Peyer's patch (tissue), 4 donors: ENCODE data around the gene SMAD3. TPM values are rescaled to one million over a fixed set of nuclear protein-coding genes. Genes with fewer than 3 reads are reported as not detected.

Experiments used
- DNase-seq, 3 donors: peaks; one replicate each; pipeline ENCODE4 v3.0.0-alpha.2; 2017 to 2019
- H3K27ac ChIP-seq, 4 donors: fragments of 200-600 bp; sonication (generic); one replicate each; pipeline ENCODE4 v1.5.1; 2016 to 2019
- H3K27me3 ChIP-seq, 2 donors: fragments of 200-600 bp; sonication (generic); one replicate each; pipeline ENCODE4 v1.5.1; 2019
- H3K36me3 ChIP-seq, 3 donors: fragments of 200-600 bp; sonication (generic); one replicate each; pipeline ENCODE4 v1.5.1; 2016 to 2019
- H3K4me1 ChIP-seq, 4 donors: fragments of 200-600 bp; sonication (generic); one replicate each; pipeline ENCODE4 v1.5.1; 2016 to 2019
- H3K4me3 ChIP-seq, 4 donors: fragments of 200-600 bp; sonication (generic); 1 replicate in 3 of 4; 2 replicates in 1 of 4; pipeline ENCODE4 v1.5.1; 2016 to 2019; ENCODE audit warnings: mild to moderate bottlenecking in 1 of 4
- H3K9me3 ChIP-seq, 4 donors: fragments of 200-600 bp; sonication (generic); one replicate each; pipeline ENCODE4 v1.5.1; 2016 to 2019; ENCODE audit warnings: mild to moderate bottlenecking in 1 of 4
- POLR2A ChIP-seq, 2 donors: fragments of 450-650 bp; IDR thresholded peaks; one replicate each; pipeline ENCODE4 v1.5.1; 2017; ENCODE audit warnings: antibody characterized with exemption in 2 of 2, mild to moderate bottlenecking in 2 of 2, moderate library complexity in 2 of 2
- total RNA-seq, 4 donors: library from RNA; depleted of rRNA; stranded (reverse); fragments of >200 nt; gene quantifications; one replicate each; pipeline ENCODE4 v1.1.0, GENCODE V29; 2016
- TF ChIP-seq, protein P1 (sequence below), 6 experiments: fragments of 450-650 bp in 4 of 6; fragments of 200-600 bp in 2 of 6; sonication (generic) in 1 of 6; IDR thresholded peaks; one replicate each; pipeline ENCODE4 v1.5.1; 2017 to 2019; ENCODE audit warnings: antibody characterized with exemption in 6 of 6, mild to moderate bottlenecking in 3 of 6, moderate library complexity in 1 of 6

The SMAD3 gene
- total RNA-seq, 4 donors from 2014 or later: 43.7 to 80.0 (median 60.2) TPM

DNA sequence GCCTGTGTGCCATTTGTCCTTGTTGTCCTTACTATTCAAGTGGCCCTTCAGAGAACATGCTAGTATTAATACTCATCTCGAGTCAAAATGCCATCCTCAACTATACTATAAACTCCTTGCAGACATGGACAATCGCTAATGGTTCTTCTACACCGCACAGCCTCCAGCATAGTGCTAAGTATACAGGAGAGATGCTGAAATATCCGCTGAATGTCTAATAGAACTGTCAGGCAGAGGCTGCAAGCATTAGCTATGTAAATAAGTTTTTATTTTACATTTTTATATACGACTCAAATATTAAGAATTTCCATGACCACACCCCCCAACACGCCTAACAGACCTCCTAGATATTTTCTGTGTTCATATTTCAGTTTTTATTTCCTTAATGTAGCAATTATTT, 149.7 kb downstream of the SMAD3 start:
- Histone ChIP-seq H3K4me1 (no peaks in the 10 kb centered on the region), H3K27me3 (no peaks in the 10 kb centered on the region), H3K9me3 (no peaks in the 10 kb centered on the region), H3K4me3 (no peak overlapping the region), H3K27ac (no peak overlapping the region), H3K36me3 (no peaks in the 10 kb centered on the region)
- no peak for DNase-seq
- no peak for TF ChIP-seq POLR2A (IDR thresholded peaks at IDR 0.05)
- TF ChIP-seq, protein P1, sequence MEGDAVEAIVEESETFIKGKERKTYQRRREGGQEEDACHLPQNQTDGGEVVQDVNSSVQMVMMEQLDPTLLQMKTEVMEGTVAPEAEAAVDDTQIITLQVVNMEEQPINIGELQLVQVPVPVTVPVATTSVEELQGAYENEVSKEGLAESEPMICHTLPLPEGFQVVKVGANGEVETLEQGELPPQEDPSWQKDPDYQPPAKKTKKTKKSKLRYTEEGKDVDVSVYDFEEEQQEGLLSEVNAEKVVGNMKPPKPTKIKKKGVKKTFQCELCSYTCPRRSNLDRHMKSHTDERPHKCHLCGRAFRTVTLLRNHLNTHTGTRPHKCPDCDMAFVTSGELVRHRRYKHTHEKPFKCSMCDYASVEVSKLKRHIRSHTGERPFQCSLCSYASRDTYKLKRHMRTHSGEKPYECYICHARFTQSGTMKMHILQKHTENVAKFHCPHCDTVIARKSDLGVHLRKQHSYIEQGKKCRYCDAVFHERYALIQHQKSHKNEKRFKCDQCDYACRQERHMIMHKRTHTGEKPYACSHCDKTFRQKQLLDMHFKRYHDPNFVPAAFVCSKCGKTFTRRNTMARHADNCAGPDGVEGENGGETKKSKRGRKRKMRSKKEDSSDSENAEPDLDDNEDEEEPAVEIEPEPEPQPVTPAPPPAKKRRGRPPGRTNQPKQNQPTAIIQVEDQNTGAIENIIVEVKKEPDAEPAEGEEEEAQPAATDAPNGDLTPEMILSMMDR (IDR thresholded peaks at IDR 0.05): no peak

DNA sequence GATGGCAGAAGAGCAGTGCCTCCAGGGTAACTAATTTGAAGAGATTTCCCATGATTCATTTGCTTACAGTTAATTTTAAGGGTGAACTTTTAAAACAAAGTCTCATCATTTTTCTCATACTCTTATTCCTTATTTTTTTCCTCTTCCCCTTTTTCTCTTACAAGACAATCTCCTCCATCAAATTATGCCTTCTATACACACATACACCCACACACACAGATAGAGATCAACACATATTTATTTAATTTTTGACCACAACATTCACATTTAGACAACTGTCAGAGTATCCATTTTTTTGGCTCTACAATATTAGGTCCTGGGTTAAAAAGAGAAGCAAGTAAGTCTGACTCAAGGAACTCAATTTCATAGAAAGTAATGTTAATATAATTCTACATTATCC, 151.5 kb downstream of the SMAD3 start:
- no peaks in the 10 kb centered on the region for H3K9me3 ChIP-seq
- no peak for DNase-seq
- no peak overlapping the region for H3K4me3 ChIP-seq
- no peaks in the 10 kb centered on the region for H3K27me3 ChIP-seq
- no peak overlapping the region for H3K27ac ChIP-seq
- TF ChIP-seq, protein P1 (IDR thresholded peaks at IDR 0.05): no peak
- no peak for TF ChIP-seq POLR2A (IDR thresholded peaks at IDR 0.05)
- H3K4me1 ChIP-seq: no peaks in the 10 kb centered on the region
- no peaks in the 10 kb centered on the region for H3K36me3 ChIP-seq

DNA sequence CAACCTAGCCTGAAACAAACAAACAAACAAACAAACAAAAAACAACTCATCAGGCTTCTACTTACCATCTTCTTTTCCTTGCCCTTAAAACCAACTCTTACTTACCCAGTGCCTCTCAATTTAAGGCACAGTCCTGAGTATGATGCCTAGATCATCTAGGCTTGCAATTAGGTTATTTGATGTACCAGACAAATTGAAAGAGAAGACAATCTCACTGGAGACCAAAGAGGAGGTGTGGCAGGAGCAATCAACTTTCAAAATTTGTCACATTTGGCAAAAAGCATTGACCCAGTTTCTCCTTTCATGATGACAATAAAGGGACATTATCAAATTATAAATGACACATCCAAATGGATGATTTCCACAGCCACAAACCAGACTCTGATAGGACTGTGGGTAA, 153.0 kb downstream of the SMAD3 start:
- H3K27me3 ChIP-seq: no peaks in the 10 kb centered on the region
- no peak for DNase-seq
- H3K4me3 ChIP-seq: no peak overlapping the region
- no peaks in the 10 kb centered on the region for H3K9me3 ChIP-seq
- no peak for TF ChIP-seq POLR2A (IDR thresholded peaks at IDR 0.05)
- TF ChIP-seq, protein P1 (IDR thresholded peaks at IDR 0.05): no peak
- no peaks in the 10 kb centered on the region for H3K36me3 ChIP-seq
- H3K4me1 ChIP-seq: no peaks in the 10 kb centered on the region
- H3K27ac ChIP-seq: no peak overlapping the region

- Histone ChIP-seq H3K27me3 (no peaks in the 10 kb centered on the region), H3K4me1 (no peaks in the 10 kb centered on the region), H3K27ac (no peak overlapping the region), H3K9me3 (no peaks in the 10 kb centered on the region), H3K36me3 (no peaks in the 10 kb centered on the region), H3K4me3 (no peak overlapping the region)
- no peak for DNase-seq
- no peak for TF ChIP-seq POLR2A (IDR thresholded peaks at IDR 0.05)
- TF ChIP-seq, protein P1 (IDR thresholded peaks at IDR 0.05): no peak
Observed at GRCh38 chr15:67219288-67219687, 153.9 kb downstream of the SMAD3 start.

DNA sequence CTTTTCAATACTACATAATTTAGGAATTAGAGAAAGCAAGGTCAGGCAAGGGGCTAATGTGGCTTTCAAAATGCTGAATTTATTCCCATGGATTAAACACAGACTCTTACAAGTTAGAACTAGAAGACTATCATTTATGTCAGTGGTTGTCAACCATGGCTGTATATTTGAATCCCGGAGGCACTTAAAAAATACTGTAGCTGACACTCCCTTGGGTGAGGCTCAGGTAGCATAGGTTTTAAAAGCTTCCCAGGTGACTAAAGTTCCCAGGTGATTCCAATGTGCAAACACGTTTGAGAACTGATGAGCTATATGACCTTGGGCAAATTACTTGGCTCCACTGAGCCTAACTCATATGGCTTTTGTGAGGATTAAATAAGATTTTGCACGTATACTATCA, 159.5 kb downstream of the SMAD3 start:
- TF ChIP-seq, protein P1 (IDR thresholded peaks at IDR 0.05): no peak
- TF ChIP-seq POLR2A (IDR thresholded peaks at IDR 0.05): no peak
- peak overlapping the region in 2 of 4 donors; percentile 42 to 48 for H3K27ac ChIP-seq
- no peaks in the 10 kb centered on the region for H3K27me3 ChIP-seq
- no peaks in the 10 kb centered on the region for H3K9me3 ChIP-seq
- H3K4me1 ChIP-seq: peaks cover 0 to 5% (median 0%) of the 10 kb centered on the region in 4 donors
- peaks cover 0 to 12% (median 0%) of the 10 kb centered on the region in 3 donors for H3K36me3 ChIP-seq
- DNase-seq: peak in 1 of 3 donors; percentile 50
- H3K4me3 ChIP-seq: no peak overlapping the region

- Histone ChIP-seq H3K27me3 (no peaks in the 10 kb centered on the region), H3K4me3 (no peak overlapping the region), H3K27ac (peak overlapping the region in 1 of 4 donors; percentile 48)
Observed at GRCh38 chr15:67225336-67225735, 159.9 kb downstream of the SMAD3 start.

More at GRCh38 chr15:67225336-67225735, 159.9 kb downstream of the SMAD3 start:
- Histone ChIP-seq H3K4me1 (peaks cover 0 to 5% (median 0%) of the 10 kb centered on the region in 4 donors), H3K9me3 (no peaks in the 10 kb centered on the region), H3K36me3 (peaks cover 0 to 17% (median 0%) of the 10 kb centered on the region in 3 donors)
- DNase-seq: no peak
- TF ChIP-seq POLR2A (IDR thresholded peaks at IDR 0.05): no peak
- TF ChIP-seq, protein P1 (IDR thresholded peaks at IDR 0.05): no peak
